GM11168 (cell line): Measurements from ENCODE around the gene GATD1.

Experiments used
- in situ Hi-C: fragments of 300-500 bp; cut with MboI; formaldehyde crosslinking; loops from one replicate; pipeline ENCODE4 v1.12.0; 2022; ENCODE audit warnings: low sequenced_read_pairs; ENCODE audit not compliant: unreplicated experiment

GATD1 gene

GRCh38 chr11:720017-720641 lies 57.2 kb downstream of the GATD1 start:
- in situ Hi-C loops: no loop called here

DNA sequence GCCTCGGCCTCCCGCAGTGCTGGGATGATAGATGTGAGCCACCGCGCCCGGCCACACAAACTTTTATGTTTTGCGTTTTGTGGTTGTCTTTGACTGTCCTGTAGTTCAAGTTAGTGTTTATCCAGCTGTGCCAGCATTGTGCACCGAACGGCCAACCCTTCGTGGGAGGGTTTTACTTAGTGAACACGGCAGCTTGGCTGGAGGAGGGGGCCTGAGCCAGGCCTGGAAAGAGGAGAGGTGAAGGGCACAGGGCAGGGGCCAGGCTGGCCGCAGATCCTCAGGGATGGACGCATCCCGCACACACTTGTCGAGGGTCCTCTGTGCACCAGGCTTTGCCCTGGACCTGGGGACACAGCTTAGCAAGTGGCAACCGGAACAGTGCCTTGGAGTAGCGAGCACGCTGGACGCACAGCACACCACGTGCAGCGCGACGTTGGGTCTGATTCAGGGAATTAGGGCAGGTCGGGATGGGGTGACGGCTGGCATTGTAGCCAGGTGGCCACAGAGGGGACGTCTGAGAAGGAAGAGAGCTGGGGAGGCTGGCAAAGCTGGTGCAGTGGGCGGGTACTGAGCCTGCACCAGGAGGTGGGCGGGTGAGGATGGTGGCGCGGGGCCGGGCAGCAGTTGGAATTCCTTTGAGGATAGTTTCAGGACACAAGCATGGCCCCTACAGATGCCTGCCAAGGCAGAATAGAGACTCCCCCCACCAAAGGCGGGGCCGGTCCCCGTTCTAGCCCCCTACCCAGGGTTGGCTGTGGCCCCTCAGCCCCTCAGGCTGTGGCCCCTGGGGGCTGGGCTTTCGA lies 57.9 kb downstream of the GATD1 start:
- in situ Hi-C loops: loop anchor here (10.0 kb wide), 1 partner anchor 165 kb away; no protein-coding TSS in a partner anchor
